Hematopoietic multipotent progenitor cell treated with erythropoietin and hydrocortisone succinate and interleukin-3 and kit ligand, for 17 days (in vitro differentiated cells): ENCODE results near the gene TOMM6.

Experiments used
- DNase-seq: peaks from one replicate; pipeline ENCODE4 v3.0.0-alpha.2; 2015; ENCODE audit warnings: low spot score

The TOMM6 gene

GRCh38 chr6:41787219-41787917 is at the start of gene TOMM6:
Gene TOMM6, plus strand, starts transcription at chr6:41787694. Its CDS starts 4 bp downstream, at chr6:41787698.
- DNase-seq = peak; percentile 95

GRCh38 chr6:41739041-41739440 is 48.5 kb upstream of the TOMM6 start:
- DNase-seq = no peak

GRCh38 chr6:41740366-41741162 is 46.9 kb upstream of the TOMM6 start:
- DNase-seq = no peak

GRCh38 chr6:41741625-41742490 is 45.6 kb upstream of the TOMM6 start:
- DNase-seq = no peak

GRCh38 chr6:41743406-41744235 is 43.9 kb upstream of the TOMM6 start:
- DNase-seq = no peak

GRCh38 chr6:41744236-41744787 is 43.2 kb upstream of the TOMM6 start:
- DNase-seq = no peak

GRCh38 chr6:41746107-41746506 is 41.4 kb upstream of the TOMM6 start:
- DNase-seq = no peak

- no peak for DNase-seq
Observed at GRCh38 chr6:41747256-41748101, 40.0 kb upstream of the TOMM6 start, which contains the start of gene PGC. Gene PGC, minus strand, starts transcription at chr6:41747397. Its CDS starts 63 bp downstream, at chr6:41747334.

- no peak for DNase-seq
Observed at GRCh38 chr6:41748102-41748477, 39.4 kb upstream of the TOMM6 start.

- no peak for DNase-seq
Observed at GRCh38 chr6:41748542-41748941, 39.0 kb upstream of the TOMM6 start.

GRCh38 chr6:41750374-41750773 is 37.1 kb upstream of the TOMM6 start:
- no peak for DNase-seq

GRCh38 chr6:41755895-41756294 is 31.6 kb upstream of the TOMM6 start:
- DNase-seq = no peak

GRCh38 chr6:41756354-41756753 is 31.1 kb upstream of the TOMM6 start:
- DNase-seq = no peak

- no peak for DNase-seq
Observed at GRCh38 chr6:41757271-41757670, 30.2 kb upstream of the TOMM6 start.

GRCh38 chr6:41757931-41758640 is 29.4 kb upstream of the TOMM6 start:
- DNase-seq = no peak

GRCh38 chr6:41758641-41759035 is 28.9 kb upstream of the TOMM6 start:
- DNase-seq = no peak

GRCh38 chr6:41759106-41759904 is 28.2 kb upstream of the TOMM6 start:
- no peak for DNase-seq

- DNase-seq = no peak
Observed at GRCh38 chr6:41759905-41760579, 27.5 kb upstream of the TOMM6 start.
